Non-pigmented ciliary epithelial cell (primary cell): ENCODE results near the gene APOC3.

ENCODE experiments used
- DNase-seq: peaks from one replicate; pipeline ENCODE4 v3.0.0-alpha.2; 2010; ENCODE audit warnings: low read depth

APOC3 gene

DNA sequence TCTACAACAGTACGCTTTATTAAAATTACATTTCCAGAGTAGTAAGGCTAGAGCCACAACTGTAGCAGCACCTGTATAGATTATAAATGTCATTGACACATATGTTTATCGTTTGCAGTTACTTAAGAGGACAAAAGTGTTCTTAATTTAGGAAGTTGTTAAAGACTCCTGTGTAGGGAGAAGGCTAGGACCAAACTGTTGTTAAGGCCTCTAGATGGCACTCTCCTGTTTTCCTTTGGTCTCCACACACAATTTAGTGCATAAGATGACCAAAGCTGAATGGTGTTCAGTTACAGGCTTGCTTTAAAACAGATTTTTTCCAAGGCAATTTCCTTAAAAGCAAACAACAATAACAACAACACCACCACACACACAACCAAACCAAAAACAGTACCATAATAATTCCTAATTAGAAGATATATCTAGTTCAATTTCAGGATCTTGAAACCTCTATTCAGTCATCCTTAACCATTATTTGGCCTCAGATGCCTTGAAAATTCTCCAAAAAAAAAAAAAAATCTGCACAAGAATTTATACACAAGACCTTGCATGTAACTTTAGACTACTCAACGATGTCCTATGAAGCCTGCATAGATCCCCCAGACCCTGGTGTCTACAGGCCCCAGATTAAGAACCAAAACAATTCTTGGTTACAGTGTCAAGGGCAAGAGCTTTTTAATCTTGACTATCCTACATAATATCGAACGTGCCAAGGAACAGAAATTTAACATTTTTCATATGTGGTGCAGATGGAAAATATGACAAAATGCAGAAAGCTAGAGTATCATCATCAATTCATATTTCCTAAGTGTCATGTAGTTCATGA lies 50.3 kb downstream of the APOC3 start:
- DNase-seq, result peak; percentile 51

DNA sequence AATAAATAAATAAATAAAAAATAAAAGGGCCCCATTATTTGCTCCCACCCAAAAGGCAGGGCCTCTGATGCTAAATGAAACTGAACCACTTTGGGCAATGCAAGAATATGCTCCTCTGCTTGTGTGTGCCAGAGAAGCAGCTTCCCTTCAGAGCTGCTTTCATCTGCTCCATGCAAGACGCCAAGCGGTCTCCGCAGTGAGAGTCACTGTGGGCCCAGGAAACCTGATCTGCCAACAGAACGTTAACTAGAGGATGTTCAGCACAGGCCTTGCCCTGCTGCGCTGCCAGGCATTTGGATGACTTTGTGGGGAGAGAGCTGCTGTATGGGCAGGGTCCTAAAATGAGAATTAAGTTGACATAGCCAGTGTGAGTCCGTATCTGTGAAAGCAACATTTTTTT lies 51.4 kb downstream of the APOC3 start:
- DNase-seq, result no peak

DNA sequence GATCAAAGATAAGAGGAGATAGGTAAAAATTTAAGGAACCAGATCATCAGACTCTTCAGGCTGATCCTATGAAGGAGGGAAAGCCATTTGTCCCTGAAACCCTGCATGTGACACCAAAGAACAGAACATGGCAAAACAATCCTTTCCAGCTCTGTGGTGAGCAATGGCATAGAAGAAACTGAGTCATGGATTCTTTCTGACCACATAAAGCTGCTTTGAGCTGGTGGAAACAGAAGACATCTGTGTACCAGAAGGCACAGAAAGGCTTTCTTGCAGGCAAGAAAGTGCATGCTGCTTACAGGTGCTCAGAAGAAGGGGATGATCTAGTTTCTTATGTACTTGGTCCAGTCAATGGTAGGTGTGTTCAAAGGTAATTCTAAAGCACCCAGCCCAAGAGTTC lies 52.7 kb downstream of the APOC3 start:
- DNase-seq, result peak; percentile 51
